GM12891 (cell line): ENCODE results near the gene MT1X.

Experiments used
- POLR2A ChIP-seq: IDR thresholded peaks from 2 replicates; pipeline ENCODE4 v1.6.1; 2011; ENCODE audit warnings: low read depth, low read length, control low read depth
- POLR2AphosphoS5 ChIP-seq: IDR thresholded peaks from 2 replicates; pipeline ENCODE4 v1.6.1; 2011; ENCODE audit warnings: low read depth, low read length, control low read depth
- SPI1 ChIP-seq: IDR thresholded peaks from 2 replicates; pipeline ENCODE4 v1.6.1; 2011; ENCODE audit warnings: low read depth, low read length, control low read depth
- TAF1 ChIP-seq: IDR thresholded peaks from 2 replicates; pipeline ENCODE4 v1.6.1; 2011; ENCODE audit warnings: low read depth, low read length, control low read depth

DNA sequence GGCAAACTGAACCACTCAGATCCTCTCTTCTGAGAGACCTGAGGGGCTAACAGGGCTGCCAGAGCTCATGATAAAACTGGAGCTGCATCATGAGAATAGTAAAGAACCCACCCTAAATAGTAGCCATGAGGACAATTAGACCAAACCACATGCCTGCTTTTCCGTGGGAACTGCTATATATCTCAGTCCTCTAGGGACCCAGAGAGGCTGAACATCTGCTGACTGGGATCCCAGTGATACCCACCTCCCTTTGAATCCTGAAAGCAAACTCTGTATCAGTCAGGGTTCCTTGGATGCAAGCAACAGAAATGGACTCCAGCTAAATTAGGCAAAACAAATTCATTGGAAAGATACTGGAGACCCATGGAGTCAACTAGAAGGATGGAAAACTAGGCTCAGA is 6.5 kb downstream of the MT1X start:
- TF ChIP-seq POLR2AphosphoS5 (no peak), POLR2A (no peak), TAF1 (no peak), SPI1 (no peak)
